ENCODE data around the gene PPP1R15B.

Gene PPP1R15B

GRCh38 chr1:204421441-204421840 is 9.8 kb upstream of the PPP1R15B start:
- no peak for DNase-seq (ENCODE audit: low read depth in 1 of 2, low spot score in 1 of 2)

DNA sequence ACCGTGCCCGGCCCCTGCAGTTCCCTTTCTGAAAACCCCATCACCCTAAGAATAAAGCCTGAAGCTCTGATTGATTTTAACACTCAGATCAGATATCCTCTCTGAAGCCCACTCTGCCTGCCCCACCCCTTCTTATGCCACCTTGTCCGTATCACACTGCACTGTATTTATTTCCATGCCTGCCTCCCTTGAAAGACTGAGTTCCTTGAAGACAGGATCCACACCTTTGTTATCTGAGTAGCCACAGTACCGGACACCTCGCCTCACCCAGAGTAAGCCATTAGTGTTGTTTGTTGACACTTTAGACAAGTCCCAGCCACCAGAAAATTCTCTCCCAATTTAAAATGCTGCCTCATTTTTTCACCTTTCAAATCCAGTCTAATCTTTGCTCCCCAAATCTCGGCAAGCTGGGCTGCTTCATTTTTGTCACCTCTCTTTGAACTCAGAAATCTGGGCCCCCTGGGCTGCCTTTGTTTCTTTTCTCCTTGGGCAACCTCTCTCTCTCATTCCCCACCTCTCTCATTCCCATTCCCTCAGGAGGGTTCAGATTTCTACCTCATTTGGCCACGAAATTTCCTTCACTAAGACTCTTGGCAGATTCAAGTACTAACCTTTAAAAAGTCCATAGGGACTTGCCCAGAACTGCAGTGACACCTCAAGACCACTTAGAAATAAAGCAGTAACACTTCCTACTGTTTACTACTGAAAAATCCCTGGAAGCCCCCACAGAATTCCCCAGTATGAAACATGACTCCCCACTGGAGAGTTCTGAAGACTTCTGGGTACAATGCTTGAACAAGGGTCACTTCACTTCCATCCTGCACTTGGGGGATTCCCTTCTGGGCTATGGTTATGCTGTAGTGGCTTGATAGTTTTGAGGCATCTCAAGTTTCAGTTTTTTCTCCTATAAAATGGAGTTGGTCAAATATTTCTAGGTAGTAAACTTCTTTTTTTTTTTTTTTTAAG is 8.7 kb upstream of the PPP1R15B start:
- DNase-seq (ENCODE audit: low read depth in 1 of 2, low spot score in 1 of 2), result no peak

GRCh38 chr1:204419064-204419403 is 7.4 kb upstream of the PPP1R15B start:
- DNase-seq (ENCODE audit: low read depth in 1 of 2, low spot score in 1 of 2), result no peak

GRCh38 chr1:204418174-204419063 is 6.8 kb upstream of the PPP1R15B start:
- DNase-seq (ENCODE audit: low read depth in 1 of 2, low spot score in 1 of 2), result no peak

- no peak for DNase-seq (ENCODE audit: low read depth in 1 of 2, low spot score in 1 of 2)
Observed at GRCh38 chr1:204417074-204417997, 5.7 kb upstream of the PPP1R15B start.

GRCh38 chr1:204416589-204417073 is 5.0 kb upstream of the PPP1R15B start:
- no peak for DNase-seq (ENCODE audit: low read depth in 1 of 2, low spot score in 1 of 2)

- DNase-seq (ENCODE audit: low read depth in 1 of 2, low spot score in 1 of 2), result no peak
Observed at GRCh38 chr1:204415351-204415750, 3.7 kb upstream of the PPP1R15B start.

- DNase-seq (ENCODE audit: low read depth in 1 of 2, low spot score in 1 of 2), result no peak
Observed at GRCh38 chr1:204414016-204414415, 2.4 kb upstream of the PPP1R15B start.

DNA sequence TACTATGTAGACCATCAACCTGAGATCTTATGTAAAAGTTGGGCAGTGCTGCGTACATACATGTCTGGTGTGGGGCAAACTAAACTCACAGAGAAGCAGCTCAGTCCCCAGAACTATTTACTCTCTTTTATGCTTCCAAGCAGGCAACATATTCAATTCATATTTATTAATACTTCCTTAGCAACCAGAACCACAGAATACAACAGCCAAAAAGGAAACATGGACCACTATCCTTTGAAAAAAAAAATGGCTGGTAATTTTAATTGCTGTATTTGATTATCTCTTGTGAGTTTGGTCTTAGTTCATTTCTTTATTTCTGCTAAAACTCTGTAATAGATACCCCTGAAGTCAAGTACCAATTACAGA is 1.5 kb upstream of the PPP1R15B start:
- DNase-seq (ENCODE audit: low read depth in 1 of 2, low spot score in 1 of 2), result no peak

DNA sequence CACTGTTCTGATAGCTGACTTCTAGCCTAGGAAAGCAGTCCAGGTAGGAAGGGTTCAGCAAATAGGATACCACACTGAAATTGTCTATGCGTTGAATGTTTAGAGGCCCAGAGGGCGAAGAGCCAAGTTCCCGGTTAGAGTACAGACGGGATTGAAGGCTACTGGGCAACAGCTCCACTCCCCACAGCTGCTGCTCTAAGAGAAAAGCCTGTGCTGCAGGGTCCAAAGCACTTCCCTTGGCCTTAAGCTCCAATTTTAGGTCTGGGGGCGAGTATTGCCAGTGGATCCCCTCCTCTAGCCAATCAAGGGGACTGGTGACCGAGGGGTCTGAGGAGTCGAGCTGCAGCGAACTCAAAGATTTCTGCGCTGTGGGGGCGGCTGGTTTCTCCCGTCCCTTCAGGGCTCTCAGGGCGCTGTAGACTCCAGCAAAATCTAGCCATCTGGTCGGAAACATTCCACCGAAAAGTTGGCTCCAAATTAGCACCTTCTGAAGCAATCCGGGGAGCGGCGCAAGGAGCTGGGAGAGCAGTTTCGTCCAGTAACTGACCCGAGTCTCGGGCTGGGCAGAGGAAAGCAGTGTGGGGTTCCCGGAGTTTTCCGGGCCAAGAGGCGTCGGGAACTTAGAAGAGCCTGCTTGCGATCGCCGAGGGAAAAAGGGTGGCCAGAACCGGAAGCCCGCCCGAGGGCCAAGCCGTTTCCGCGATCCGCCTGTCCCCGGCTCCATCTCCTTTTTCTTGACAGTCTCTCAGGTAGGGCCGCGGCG is 748 bp downstream of the PPP1R15B start:
- no peak for DNase-seq (ENCODE audit: low read depth in 1 of 2, low spot score in 1 of 2)

DNA sequence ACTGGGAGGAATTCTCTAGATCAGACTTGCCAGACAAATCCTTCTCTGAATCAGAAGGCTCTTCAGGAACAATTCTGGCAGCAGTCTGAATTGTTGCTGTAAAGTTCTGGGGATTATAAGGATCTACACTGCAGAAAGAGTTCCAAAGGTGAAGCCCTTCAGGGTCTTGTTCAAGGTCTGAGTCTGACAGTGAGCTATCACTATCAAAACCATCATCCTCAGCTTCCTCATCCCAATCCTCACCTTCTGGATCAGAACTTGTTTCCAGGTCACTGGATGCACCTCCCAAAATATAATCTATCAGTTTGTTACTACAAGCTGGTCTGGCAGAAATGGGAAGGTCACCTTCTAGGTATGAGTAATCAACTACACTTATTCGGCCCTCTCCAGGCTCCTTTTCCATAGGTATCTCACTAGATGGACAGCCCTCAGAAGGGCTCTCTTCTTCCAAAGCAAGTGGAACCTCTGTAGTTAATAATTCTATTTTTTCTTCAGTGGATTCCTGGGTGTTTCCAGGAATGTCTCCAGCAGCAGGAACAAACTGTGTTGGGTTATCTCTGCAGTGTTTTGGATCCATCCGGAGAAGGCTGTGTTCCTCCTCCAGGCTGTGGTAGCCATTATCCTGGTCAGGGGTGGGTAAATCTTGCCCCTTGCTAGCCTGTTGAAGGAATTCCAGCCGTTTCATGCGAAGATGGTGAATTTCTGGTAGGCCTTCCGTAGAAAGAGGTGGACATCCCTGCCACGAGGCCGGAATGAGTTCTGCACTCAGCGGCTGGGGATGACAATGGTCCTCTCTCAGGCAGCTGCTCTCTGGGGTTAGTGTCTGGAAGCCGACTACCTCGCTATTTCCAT is 1.6 kb downstream of the PPP1R15B start:
- DNase-seq (ENCODE audit: low read depth in 1 of 2, low spot score in 1 of 2), result no peak

- DNase-seq (ENCODE audit: low read depth in 1 of 2, low spot score in 1 of 2), result no peak
Observed at GRCh38 chr1:204409123-204409522, 2.5 kb downstream of the PPP1R15B start.

DNA sequence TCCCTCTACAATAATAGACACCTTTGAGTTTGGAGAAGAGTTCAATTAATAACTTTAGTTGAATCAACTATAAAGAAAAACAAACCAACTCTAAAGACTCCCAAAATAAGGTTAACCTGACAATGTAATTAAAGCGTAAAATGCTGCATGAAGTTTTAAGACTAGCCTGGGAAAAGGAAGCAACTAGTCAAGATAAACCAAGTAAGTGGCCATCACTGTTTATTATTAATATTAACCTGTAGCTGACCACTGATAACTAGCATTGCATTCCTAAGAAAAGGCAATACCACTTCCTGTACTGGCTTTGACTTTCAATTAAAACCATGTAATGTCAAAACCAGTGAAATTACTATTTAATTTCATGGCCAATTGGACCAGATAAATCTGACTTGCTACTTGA is 3.0 kb downstream of the PPP1R15B start:
- no peak for DNase-seq (ENCODE audit: low read depth in 1 of 2, low spot score in 1 of 2)

DNA sequence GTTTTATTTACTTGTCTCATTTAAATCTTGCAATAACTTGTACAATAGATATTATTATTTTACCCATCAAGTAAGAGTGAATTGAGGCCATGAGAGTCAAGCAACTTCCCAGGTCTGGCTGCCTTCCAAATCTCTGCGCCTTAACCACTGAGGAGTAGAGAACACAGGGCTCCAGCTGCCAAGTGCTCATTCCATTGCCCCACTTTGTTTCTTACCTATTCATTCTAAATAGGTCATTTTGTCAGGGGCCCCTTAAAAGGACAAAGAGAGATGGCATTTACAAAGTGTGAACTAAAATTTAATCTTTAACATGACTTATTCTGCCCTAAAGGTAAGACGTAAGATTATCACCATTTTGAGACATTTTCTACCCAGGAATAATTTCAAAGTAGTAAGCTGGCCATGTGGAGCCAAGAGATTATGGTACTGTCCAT is 3.5 kb downstream of the PPP1R15B start:
- no peak for DNase-seq (ENCODE audit: low read depth in 1 of 2, low spot score in 1 of 2)

- DNase-seq (ENCODE audit: low read depth in 1 of 2, low spot score in 1 of 2), result no peak
Observed at GRCh38 chr1:204407295-204407971, 4.2 kb downstream of the PPP1R15B start.

GRCh38 chr1:204406621-204407020 is 5.0 kb downstream of the PPP1R15B start:
- DNase-seq (ENCODE audit: low read depth in 1 of 2, low spot score in 1 of 2), result no peak

- DNase-seq (ENCODE audit: low read depth in 1 of 2, low spot score in 1 of 2), result no peak
Observed at GRCh38 chr1:204405988-204406387, 5.6 kb downstream of the PPP1R15B start.

- DNase-seq (ENCODE audit: low read depth in 1 of 2, low spot score in 1 of 2), result no peak
Observed at GRCh38 chr1:204404629-204405028, 7.0 kb downstream of the PPP1R15B start.

- no peak for DNase-seq (ENCODE audit: low read depth in 1 of 2, low spot score in 1 of 2)
Observed at GRCh38 chr1:204402391-204402790, 9.2 kb downstream of the PPP1R15B start.
